Activated CD4-positive, alpha-beta memory T cell treated with anti-CD3 and anti-CD28 coated beads, Interleukin-2, amount 10 ng/mL, durations not matched to agents 7 days and 5 days (primary cell): ENCODE results near the gene FAM228B. TPM values are rescaled to one million over a fixed set of nuclear protein-coding genes. Genes with fewer than 3 reads are reported as not detected.
A peak's percentile ranks its signal among the peaks of the same experiment; 100 is the strongest.
"Not testable (repeated sequence)": the region's sequence is repeated elsewhere in the genome, so short reads cannot be mapped to it uniquely, and the experiment has no call there.

Experiments
- CTCF ChIA-PET: fragments of 350-600 bp; sonication (Branson Sonifier 250); formaldehyde crosslinking; loops from one replicate; lab custom pipeline; 2021; ENCODE audit warnings: antibody characterized with exemption, inconsistent platforms; lab: Charles Lee
- POLR2A ChIA-PET: fragments of 350-600 bp; sonication (Branson Sonifier 250); formaldehyde crosslinking; loops from one replicate; lab custom pipeline; 2021; ENCODE audit warnings: antibody characterized with exemption; lab: Charles Lee
- DNase-seq: peaks from one replicate; pipeline ENCODE4 v3.0.0-alpha.2; 2020
- H3K27ac Mint-ChIP-seq: one replicate; pipeline ENCODE4 v1.8.0; 2021; ENCODE audit warnings: mild to moderate bottlenecking, mixed read lengths
- H3K27me3 Mint-ChIP-seq: one replicate; pipeline ENCODE4 v1.8.0; 2021; ENCODE audit warnings: mixed read lengths
- H3K36me3 Mint-ChIP-seq: one replicate; pipeline ENCODE4 v1.8.0; 2021; ENCODE audit warnings: low read depth, mixed read lengths
- H3K4me1 Mint-ChIP-seq: one replicate; pipeline ENCODE4 v1.8.0; 2021; ENCODE audit warnings: mixed read lengths
- H3K4me3 Mint-ChIP-seq: one replicate; pipeline ENCODE4 v1.8.0; 2021; ENCODE audit warnings: mild to moderate bottlenecking, mixed read lengths
- H3K9me3 Mint-ChIP-seq: one replicate; pipeline ENCODE4 v1.8.0; 2021; ENCODE audit warnings: mixed read lengths
- total RNA-seq, 2 experiments: library from RNA; stranded (reverse); gene quantifications; one replicate each; pipeline ENCODE4 v1.2.3, GENCODE V29; 2021

FAM228B gene
- total RNA-seq, 2 experiments from 2014 or later = 7.2 to 8.4 TPM

GRCh38 chr2:24083567-24084385 is 39.5 kb upstream of the FAM228B start:
- peak overlapping the region; percentile 85 for H3K4me3 Mint-ChIP-seq
- POLR2A ChIA-PET = interaction anchor here (1.0 to 4.1 kb wide), 6 partner anchors 7 to 275 kb away, joined by 3 to 45 read pairs (median 6); partner anchors contain the start of genes ATAD2B, SF3B6 and WDCP
- CTCF ChIA-PET = interaction anchor here (0.6 to 3.9 kb wide), 38 partner anchors 11 to 294 kb away, joined by 3 to 80 read pairs (median 5); partner anchors contain the start of genes ATAD2B, FAM228B, PFN4 and WDCP
- H3K27ac Mint-ChIP-seq = peak overlapping the region; percentile 85
- peak; percentile 58 for DNase-seq
- H3K4me1 Mint-ChIP-seq = peaks cover 21% of the 10 kb centered on the region
- H3K9me3 Mint-ChIP-seq = no peaks in the 10 kb centered on the region
- H3K27me3 Mint-ChIP-seq = no peaks in the 10 kb centered on the region
- peaks cover 10% of the 10 kb centered on the region for H3K36me3 Mint-ChIP-seq

- Mint-ChIP-seq H3K4me3 (peak within 1 kb of the TSS; percentile 85), H3K27ac (peak within 1 kb of the TSS; percentile 85), H3K4me1 (peaks cover 21% of the 10 kb centered on the region), H3K27me3 (no peaks in the 10 kb centered on the region), H3K36me3 (peaks cover 10% of the 10 kb centered on the region), H3K9me3 (no peaks in the 10 kb centered on the region)
- DNase-seq = peak; percentile 84
- POLR2A ChIA-PET = interaction anchor here (1.0 to 4.1 kb wide), 7 partner anchors 8 to 260 kb away, joined by 3 to 45 read pairs (median 4); partner anchors contain the start of genes ATAD2B, SF3B6 and WDCP
- CTCF ChIA-PET = interaction anchor here (0.6 to 3.9 kb wide), 41 partner anchors 9 to 317 kb away, joined by 3 to 80 read pairs (median 4); partner anchors contain the start of genes ATAD2B, FAM228B, PFN4 and SF3B6
These were observed 38.7 kb upstream of the FAM228B start, which contains the start of gene TP53I3 for GRCh38 chr2:24084386-24085199. TSS of gene TP53I3 (minus strand) at chr2:24084834. CDS start at chr2:24084326, 508 bp downstream.

GRCh38 chr2:24085200-24085489 is 38.1 kb upstream of the FAM228B start:
- no peak overlapping the region for H3K27ac Mint-ChIP-seq
- H3K4me1 Mint-ChIP-seq = peaks cover 21% of the 10 kb centered on the region
- no peaks in the 10 kb centered on the region for H3K9me3 Mint-ChIP-seq
- H3K36me3 Mint-ChIP-seq = peaks cover 10% of the 10 kb centered on the region
- H3K27me3 Mint-ChIP-seq = no peaks in the 10 kb centered on the region
- POLR2A ChIA-PET = interaction anchor here (1.0 to 4.1 kb wide), 5 partner anchors 9 to 261 kb away, joined by 3 to 45 read pairs (median 8); partner anchors contain the start of genes ATAD2B, SF3B6 and WDCP
- DNase-seq = no peak
- CTCF ChIA-PET = interaction anchor here (0.6 to 3.9 kb wide), 24 partner anchors 9 to 264 kb away, joined by 3 to 80 read pairs (median 6); partner anchors contain the start of genes ATAD2B, FAM228B, PFN4 and SF3B6
- H3K4me3 Mint-ChIP-seq = peak overlapping the region; percentile 85

- Mint-ChIP-seq H3K27me3 (no peaks in the 10 kb centered on the region), H3K9me3 (no peaks in the 10 kb centered on the region), H3K36me3 (peaks cover 6% of the 10 kb centered on the region), H3K4me3 (no peak overlapping the region), H3K4me1 (peaks cover 21% of the 10 kb centered on the region), H3K27ac (no peak overlapping the region)
- no peak for DNase-seq
- CTCF ChIA-PET = interaction anchor here (0.8 to 3.9 kb wide), 2 partner anchors 261 to 773 kb away, joined by 6 to 80 read pairs; no protein-coding TSS in a partner anchor
- POLR2A ChIA-PET = no interaction called here
These were observed 37.0 kb upstream of the FAM228B start for GRCh38 chr2:24086241-24086640.

- Mint-ChIP-seq H3K4me3 (no peak overlapping the region), H3K27ac (no peak overlapping the region)
These were observed 36.2 kb upstream of the FAM228B start for GRCh38 chr2:24087032-24087431.

GRCh38 chr2:24088821-24089359 is 34.4 kb upstream of the FAM228B start:
- no peaks in the 10 kb centered on the region for H3K36me3 Mint-ChIP-seq
- CTCF ChIA-PET = no interaction called here

More at GRCh38 chr2:24087032-24087431, 36.2 kb upstream of the FAM228B start:
- ChIA-PET CTCF (interaction anchor here (0.8 to 1.4 kb wide), 4 partner anchors 9 to 774 kb away, joined by 3 to 6 read pairs (median 4); partner anchors contain the start of gene ATAD2B), POLR2A (no interaction called here)
- Mint-ChIP-seq H3K4me1 (peaks cover 21% of the 10 kb centered on the region), H3K27me3 (no peaks in the 10 kb centered on the region), H3K9me3 (no peaks in the 10 kb centered on the region), H3K36me3 (peaks cover 3% of the 10 kb centered on the region)
- DNase-seq = no peak

GRCh38 chr2:24093270-24093669 is 30.0 kb upstream of the FAM228B start:
- POLR2A ChIA-PET, H3K27me3 Mint-ChIP-seq, DNase-seq, H3K9me3 Mint-ChIP-seq, H3K4me1 Mint-ChIP-seq, CTCF ChIA-PET, H3K27ac Mint-ChIP-seq, H3K4me3 Mint-ChIP-seq: not testable (repeated sequence)
- peaks cover 11% of the 10 kb centered on the region for H3K36me3 Mint-ChIP-seq

More at GRCh38 chr2:24088821-24089359, 34.4 kb upstream of the FAM228B start:
- no peaks in the 10 kb centered on the region for H3K27me3 Mint-ChIP-seq
- DNase-seq = no peak
- H3K9me3 Mint-ChIP-seq = no peaks in the 10 kb centered on the region
- POLR2A ChIA-PET = no interaction called here
- peaks cover 11% of the 10 kb centered on the region for H3K4me1 Mint-ChIP-seq
- no peak overlapping the region for H3K4me3 Mint-ChIP-seq
- H3K27ac Mint-ChIP-seq = no peak overlapping the region

GRCh38 chr2:24095171-24095677 is 28.0 kb upstream of the FAM228B start:
- DNase-seq, POLR2A ChIA-PET, H3K9me3 Mint-ChIP-seq, H3K4me1 Mint-ChIP-seq, H3K27ac Mint-ChIP-seq, H3K27me3 Mint-ChIP-seq, H3K4me3 Mint-ChIP-seq: not testable (repeated sequence)
- CTCF ChIA-PET = interaction anchor here (0.8 to 1.8 kb wide), 3 partner anchors 10 to 66 kb away, joined by 3 to 4 read pairs (median 3); partner anchors contain the start of gene TP53I3
- peaks cover 12% of the 10 kb centered on the region for H3K36me3 Mint-ChIP-seq

GRCh38 chr2:24100732-24101131 is 22.5 kb upstream of the FAM228B start:
- DNase-seq, H3K27ac Mint-ChIP-seq, POLR2A ChIA-PET, H3K9me3 Mint-ChIP-seq, H3K4me3 Mint-ChIP-seq, H3K4me1 Mint-ChIP-seq, CTCF ChIA-PET, H3K27me3 Mint-ChIP-seq: not testable (repeated sequence)
- H3K36me3 Mint-ChIP-seq = peaks cover 12% of the 10 kb centered on the region

GRCh38 chr2:24101992-24102391 is 21.3 kb upstream of the FAM228B start:
- Mint-ChIP-seq H3K36me3 (peaks cover 7% of the 10 kb centered on the region), H3K9me3 (peaks cover 8% of the 10 kb centered on the region), H3K27ac (no peak overlapping the region), H3K4me3 (no peak overlapping the region), H3K27me3 (peaks cover 5% of the 10 kb centered on the region), H3K4me1 (no peaks in the 10 kb centered on the region)
- DNase-seq = no peak
- CTCF ChIA-PET = interaction anchor here (0.8 to 1.2 kb wide), 2 partner anchors 17 to 175 kb away, joined by 5 to 6 read pairs; partner anchors contain the start of genes ATAD2B and TP53I3
- POLR2A ChIA-PET = no interaction called here

GRCh38 chr2:24102677-24103076 is 20.6 kb upstream of the FAM228B start:
- no peaks in the 10 kb centered on the region for H3K4me1 Mint-ChIP-seq
- CTCF ChIA-PET = interaction anchor here (0.6 to 1.2 kb wide), 2 partner anchors 18 to 248 kb away, joined by 3 to 6 read pairs; partner anchors contain the start of gene TP53I3
- DNase-seq = no peak
- peaks cover 13% of the 10 kb centered on the region for H3K9me3 Mint-ChIP-seq
- peaks cover 9% of the 10 kb centered on the region for H3K27me3 Mint-ChIP-seq
- POLR2A ChIA-PET = no interaction called here
- H3K27ac Mint-ChIP-seq = no peak overlapping the region
- H3K4me3 Mint-ChIP-seq = no peak overlapping the region
- H3K36me3 Mint-ChIP-seq = peaks cover 5% of the 10 kb centered on the region
